Astrocyte of the spinal cord (primary cell): ENCODE results near the gene LCK.

Experiments used
- DNase-seq: peaks from one replicate; pipeline ENCODE4 v3.0.0; 2011; ENCODE audit warnings: low read depth, low spot score
- H3K4me3 ChIP-seq: 2 replicates; pipeline ENCODE4 v1.5.1; 2011; ENCODE audit warnings: low read depth, mild to moderate bottlenecking, low read length, moderate library complexity
- CTCF ChIP-seq: IDR thresholded peaks from 2 replicates; pipeline ENCODE4 v1.5.1; 2012; ENCODE audit warnings: low read depth, mild to moderate bottlenecking, low read length, inconsistent platforms
- in situ Hi-C: cut with HindIII; loops from 2 replicates; pipeline ENCODE4 v1.10.0; 2017; ENCODE audit warnings: low sequenced_read_pairs

LCK gene

GRCh38 chr1:32239337-32239736, 11.7 kb upstream of the LCK start:
- TF ChIP-seq CTCF = no peak
- no peak overlapping the region for H3K4me3 ChIP-seq
- in situ Hi-C loops = no loop called here
- no peak for DNase-seq

- DNase-seq = no peak
- no peak for TF ChIP-seq CTCF
- in situ Hi-C loops = no loop called here
- no peak overlapping the region for H3K4me3 ChIP-seq
Measured at GRCh38 chr1:32239790-32240139, 11.3 kb upstream of the LCK start.

GRCh38 chr1:32240140-32240951, 10.7 kb upstream of the LCK start:
- TF ChIP-seq CTCF = peak; percentile 26
- DNase-seq = peak; percentile 33
- H3K4me3 ChIP-seq = peak overlapping the region; percentile 54
- in situ Hi-C loops = no loop called here

DNA sequence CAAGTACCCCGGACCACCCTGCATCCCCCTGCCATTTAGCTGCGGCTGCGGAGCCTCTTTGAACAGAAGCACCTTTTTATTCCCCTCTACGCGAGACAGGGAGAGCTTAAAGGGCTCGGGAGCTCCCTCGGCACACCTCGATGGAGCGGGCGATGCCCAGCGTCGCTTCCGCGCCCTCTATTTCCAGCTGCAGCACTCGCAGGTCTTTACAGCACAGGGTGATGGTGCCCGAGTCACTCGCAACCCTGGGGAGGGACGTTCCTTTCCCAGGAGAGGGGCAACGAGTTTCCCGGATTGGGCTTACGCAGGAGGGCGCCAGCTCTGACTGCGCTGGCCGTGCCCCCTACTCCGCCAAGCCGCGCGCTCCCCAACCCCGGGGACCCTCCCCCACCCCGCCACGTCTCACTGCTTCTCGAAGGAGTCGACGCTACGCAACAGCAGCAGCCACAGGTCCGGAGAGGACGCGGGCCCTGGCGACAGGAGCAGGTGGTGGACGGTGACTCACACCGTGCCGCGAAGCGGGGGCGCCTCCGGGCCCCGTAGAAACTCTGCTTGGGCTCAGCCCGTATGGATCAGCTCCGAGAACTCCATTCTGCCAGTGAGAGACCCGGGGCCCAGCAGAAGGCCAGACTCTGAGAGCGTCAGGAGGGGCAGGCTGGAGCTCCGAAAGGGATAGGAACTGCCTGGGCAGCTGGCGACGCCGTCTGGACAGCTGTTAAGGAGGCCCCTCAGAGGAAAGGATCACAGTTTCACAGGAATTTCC, 9.9 kb upstream of the LCK start:
- in situ Hi-C loops = no loop called here
- peak; percentile 50 for DNase-seq
- TF ChIP-seq CTCF = no peak
- H3K4me3 ChIP-seq = peak overlapping the region; percentile 54

GRCh38 chr1:32242341-32242851, 8.7 kb upstream of the LCK start:
- in situ Hi-C loops = no loop called here
- TF ChIP-seq CTCF = no peak
- no peak overlapping the region for H3K4me3 ChIP-seq
- no peak for DNase-seq

- H3K4me3 ChIP-seq = no peak within 1 kb of the TSS
- in situ Hi-C loops = no loop called here
Measured at GRCh38 chr1:32246888-32247273, 4.2 kb upstream of the LCK start, which contains the start of gene FAM167B. Gene FAM167B (plus strand): TSS chr1:32247222. CDS start chr1:32247422, 200 bp downstream.

More at GRCh38 chr1:32246888-32247273, 4.2 kb upstream of the LCK start, which contains the start of gene FAM167B:
- no peak for DNase-seq
- TF ChIP-seq CTCF = no peak
